ENCODE results near the gene KLC4. TPM values are rescaled to one million over a fixed set of nuclear protein-coding genes. Genes with fewer than 3 reads are reported as not detected.

The KLC4 gene
- total RNA-seq, 2 donors from 2014 or later: 98.8 to 101 TPM

DNA sequence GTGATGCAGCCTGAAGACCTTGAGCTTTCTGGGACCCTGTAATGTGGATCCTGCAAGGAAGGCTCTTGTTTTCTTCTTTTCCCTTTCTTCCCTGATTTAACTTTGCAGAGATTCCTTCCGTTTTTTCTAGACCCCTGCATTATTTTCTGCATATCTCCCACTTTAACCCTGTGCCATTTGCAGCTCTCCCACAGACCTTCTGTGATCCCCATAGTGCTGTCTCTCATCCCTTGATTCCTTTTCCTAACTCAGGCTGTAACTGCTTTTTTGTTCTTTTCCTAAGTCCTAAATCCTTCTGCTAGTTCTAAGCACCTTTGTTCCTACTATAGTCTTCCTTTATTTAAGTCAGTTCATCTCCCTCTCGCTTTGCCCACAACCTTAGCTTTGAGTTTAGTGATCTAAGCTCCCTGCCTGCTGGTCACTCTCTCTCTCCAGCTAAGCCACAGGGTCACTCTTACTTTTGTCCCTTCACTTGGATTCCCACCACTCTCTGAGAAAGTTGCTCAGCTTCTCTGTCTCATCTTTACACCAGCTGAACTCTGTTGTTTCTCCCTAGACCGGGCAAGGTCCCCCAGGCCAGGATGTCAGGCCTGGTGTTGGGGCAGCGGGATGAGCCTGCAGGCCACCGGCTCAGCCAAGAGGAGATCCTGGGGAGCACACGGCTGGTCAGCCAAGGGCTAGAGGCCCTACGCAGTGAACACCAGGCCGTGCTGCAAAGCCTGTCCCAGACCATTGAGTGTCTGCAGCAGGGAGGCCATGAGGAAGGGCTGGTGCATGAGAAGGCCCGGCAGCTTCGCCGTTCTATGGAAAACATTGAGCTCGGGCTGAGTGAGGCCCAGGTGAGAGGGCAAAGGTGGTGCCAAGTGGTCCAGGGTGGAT lies 1.6 kb downstream of the KLC4 start:
- Histone ChIP-seq H3K36me3 (peaks cover 3% of the 10 kb centered on the region), H3K27me3 (no peaks in the 10 kb centered on the region), H3K4me1 (peaks cover 11% of the 10 kb centered on the region), H3K27ac (peak overlapping the region; percentile 94), H3K4me3 (peak overlapping the region; percentile 55), H3K9me3 (no peaks in the 10 kb centered on the region), H3K9ac (ENCODE audit: low read depth in 2 of 2, low read length in 2 of 2) (peak overlapping the region; percentile 28 to 98)
- TF ChIP-seq, protein P1, sequence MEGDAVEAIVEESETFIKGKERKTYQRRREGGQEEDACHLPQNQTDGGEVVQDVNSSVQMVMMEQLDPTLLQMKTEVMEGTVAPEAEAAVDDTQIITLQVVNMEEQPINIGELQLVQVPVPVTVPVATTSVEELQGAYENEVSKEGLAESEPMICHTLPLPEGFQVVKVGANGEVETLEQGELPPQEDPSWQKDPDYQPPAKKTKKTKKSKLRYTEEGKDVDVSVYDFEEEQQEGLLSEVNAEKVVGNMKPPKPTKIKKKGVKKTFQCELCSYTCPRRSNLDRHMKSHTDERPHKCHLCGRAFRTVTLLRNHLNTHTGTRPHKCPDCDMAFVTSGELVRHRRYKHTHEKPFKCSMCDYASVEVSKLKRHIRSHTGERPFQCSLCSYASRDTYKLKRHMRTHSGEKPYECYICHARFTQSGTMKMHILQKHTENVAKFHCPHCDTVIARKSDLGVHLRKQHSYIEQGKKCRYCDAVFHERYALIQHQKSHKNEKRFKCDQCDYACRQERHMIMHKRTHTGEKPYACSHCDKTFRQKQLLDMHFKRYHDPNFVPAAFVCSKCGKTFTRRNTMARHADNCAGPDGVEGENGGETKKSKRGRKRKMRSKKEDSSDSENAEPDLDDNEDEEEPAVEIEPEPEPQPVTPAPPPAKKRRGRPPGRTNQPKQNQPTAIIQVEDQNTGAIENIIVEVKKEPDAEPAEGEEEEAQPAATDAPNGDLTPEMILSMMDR (IDR thresholded peaks at IDR 0.05): no peak
- DNase-seq: peak; percentile 28
- intact Hi-C loops (cut with DNase I): no loop called here

DNA sequence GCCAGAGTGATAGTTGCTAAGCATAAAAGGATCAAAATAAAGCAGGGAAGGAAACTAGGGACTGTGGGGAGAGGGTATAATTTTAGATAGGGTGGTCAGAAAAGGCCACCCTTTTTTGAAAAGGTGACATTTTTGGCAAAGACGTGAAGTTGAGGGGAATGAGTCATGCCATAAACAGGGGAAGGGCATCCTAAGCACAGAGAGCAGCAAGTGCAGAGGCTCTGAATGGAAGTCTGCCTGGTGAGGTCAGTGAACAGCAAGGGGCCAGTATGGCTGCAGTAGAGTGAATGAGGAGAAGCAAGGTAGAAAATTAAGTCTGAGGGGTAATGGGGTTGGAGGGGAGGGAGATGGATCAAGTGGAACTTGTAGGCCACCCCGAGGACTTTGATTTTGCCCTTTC lies 2.4 kb downstream of the KLC4 start:
- H3K4me3 ChIP-seq: peak overlapping the region; percentile 55
- intact Hi-C loops (cut with DNase I): no loop called here
- DNase-seq: no peak

DNA sequence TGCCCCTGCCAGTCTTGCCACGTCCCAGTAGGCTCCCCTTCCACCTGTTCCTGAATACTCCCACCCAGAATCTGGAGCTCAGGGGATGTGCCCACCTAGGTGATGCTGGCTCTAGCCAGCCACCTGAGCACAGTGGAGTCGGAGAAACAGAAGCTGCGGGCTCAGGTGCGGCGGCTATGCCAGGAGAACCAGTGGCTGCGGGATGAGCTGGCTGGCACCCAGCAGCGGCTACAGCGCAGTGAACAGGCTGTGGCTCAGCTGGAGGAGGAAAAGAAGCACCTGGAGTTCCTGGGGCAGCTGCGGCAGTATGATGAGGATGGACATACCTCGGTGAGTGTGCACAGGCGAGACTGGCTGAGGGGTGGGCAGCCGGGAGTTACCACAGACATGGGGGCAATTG lies 3.4 kb downstream of the KLC4 start:
- Histone ChIP-seq H3K27me3 (no peaks in the 10 kb centered on the region), H3K36me3 (peaks cover 3% of the 10 kb centered on the region), H3K4me1 (peaks cover 11% of the 10 kb centered on the region), H3K9ac (ENCODE audit: low read depth in 2 of 2, low read length in 2 of 2) (no peak overlapping the region), H3K9me3 (no peaks in the 10 kb centered on the region), H3K4me3 (no peak overlapping the region), H3K27ac (no peak overlapping the region)
- TF ChIP-seq, protein P1 (IDR thresholded peaks at IDR 0.05): no peak
- no peak for DNase-seq
- intact Hi-C loops (cut with DNase I): no loop called here

More for the DNA sequence above, 2.4 kb downstream of the KLC4 start:
- TF ChIP-seq, protein P1 (IDR thresholded peaks at IDR 0.05): no peak
- peaks cover 11% of the 10 kb centered on the region for H3K4me1 ChIP-seq
- H3K9ac ChIP-seq (ENCODE audit: low read depth in 2 of 2, low read length in 2 of 2): peak overlapping the region in 1 of 2 donors; percentile 98
- peaks cover 3% of the 10 kb centered on the region for H3K36me3 ChIP-seq
- no peak overlapping the region for H3K27ac ChIP-seq
- no peaks in the 10 kb centered on the region for H3K27me3 ChIP-seq
- no peaks in the 10 kb centered on the region for H3K9me3 ChIP-seq

DNA sequence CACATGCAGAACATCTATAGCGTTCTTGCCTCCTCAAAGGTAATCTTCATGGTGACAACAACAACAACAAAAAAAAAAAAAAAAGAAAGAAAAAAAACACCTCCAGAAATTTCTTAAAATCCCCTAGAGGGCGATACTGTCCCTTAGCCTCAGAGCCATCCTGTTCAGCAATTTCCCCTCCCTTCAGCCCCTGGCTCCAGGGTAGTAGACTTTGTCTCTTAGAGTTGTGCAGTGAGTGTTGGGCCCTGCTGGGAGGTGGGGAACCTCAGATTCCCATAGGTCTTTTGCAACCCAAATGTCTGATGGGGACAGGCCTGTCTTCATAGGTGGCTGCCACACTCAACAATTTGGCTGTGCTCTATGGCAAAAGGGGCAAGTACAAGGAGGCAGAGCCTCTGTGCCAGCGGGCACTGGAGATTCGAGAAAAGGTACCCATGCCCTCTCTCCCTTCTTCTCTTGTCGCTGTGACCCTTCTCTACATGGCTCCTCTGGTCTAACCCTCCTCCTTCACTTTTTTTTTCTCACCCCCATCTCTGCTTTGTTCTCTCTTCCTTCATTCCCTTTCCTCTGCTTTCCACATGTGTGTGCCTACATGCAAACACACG lies 10.7 kb downstream of the KLC4 start:
- intact Hi-C loops (cut with DNase I): loop anchor here (5.0 kb wide), 1 partner anchor 57 kb away; no protein-coding TSS in a partner anchor
- Histone ChIP-seq H3K27ac (no peak overlapping the region), H3K36me3 (no peaks in the 10 kb centered on the region), H3K9ac (ENCODE audit: low read depth in 2 of 2, low read length in 2 of 2) (no peak overlapping the region), H3K9me3 (no peaks in the 10 kb centered on the region), H3K4me1 (no peaks in the 10 kb centered on the region), H3K4me3 (no peak overlapping the region), H3K27me3 (no peaks in the 10 kb centered on the region)
- DNase-seq: no peak
- TF ChIP-seq, protein P1 (IDR thresholded peaks at IDR 0.05): peak; percentile 34

DNA sequence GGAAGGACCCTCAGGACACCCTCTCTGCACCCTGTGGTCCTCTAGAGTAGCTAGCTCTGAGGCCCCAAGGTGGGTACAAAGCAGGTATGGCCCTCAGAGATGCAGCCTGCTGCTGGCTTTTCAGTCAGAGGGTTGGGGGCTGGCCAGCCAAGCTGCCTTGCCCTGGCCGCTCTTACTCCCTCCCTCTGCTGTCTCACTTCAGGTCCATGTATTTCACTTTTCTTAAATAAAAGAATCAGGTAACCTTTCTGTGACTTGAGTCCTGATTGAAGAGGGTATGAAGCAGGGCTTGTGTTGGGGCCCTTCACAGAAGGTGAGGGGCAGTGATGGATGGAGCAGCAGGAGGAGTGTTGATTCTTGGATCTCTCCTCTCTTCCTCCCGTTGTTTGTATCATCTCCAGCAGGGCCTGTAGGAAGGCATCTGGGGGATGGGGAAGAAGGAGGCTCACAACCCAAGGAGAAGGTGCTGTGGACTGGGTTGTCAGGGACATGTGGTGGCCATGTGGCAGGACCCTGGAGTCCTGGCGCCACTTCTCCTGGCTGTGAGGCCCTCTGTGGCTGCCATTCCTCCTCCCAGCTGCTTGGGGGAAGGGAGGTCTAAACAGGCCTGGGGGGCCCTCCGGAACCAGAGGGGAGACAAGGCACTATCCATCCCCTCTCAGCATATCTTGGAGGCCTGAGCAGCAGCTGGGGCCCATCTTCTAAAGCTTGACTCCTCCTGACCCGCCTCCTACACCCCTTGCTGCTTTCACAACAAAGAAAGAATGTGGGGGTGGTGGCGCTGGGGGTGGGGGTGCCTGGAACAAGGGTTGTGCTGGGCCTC lies 15.6 kb downstream of the KLC4 start:
- Histone ChIP-seq H3K27ac (no peak overlapping the region), H3K9me3 (no peaks in the 10 kb centered on the region), H3K36me3 (no peaks in the 10 kb centered on the region), H3K4me1 (no peaks in the 10 kb centered on the region), H3K27me3 (peaks cover 4% of the 10 kb centered on the region), H3K9ac (ENCODE audit: low read depth in 2 of 2, low read length in 2 of 2) (peak overlapping the region in 1 of 2 donors; percentile 14), H3K4me3 (no peak overlapping the region)
- TF ChIP-seq, protein P1 (IDR thresholded peaks at IDR 0.05): no peak
- DNase-seq: peak; percentile 30
- intact Hi-C loops (cut with DNase I): loop anchor here (5.0 kb wide), 1 partner anchor 52 kb away; no protein-coding TSS in a partner anchor

Measured in colonic mucosa (tissue), 4 donors.